Neuronal stem cell (in vitro differentiated cells): Measurements from ENCODE around the gene AP1G2.
A peak's percentile ranks its signal among the peaks of the same experiment; 100 is the strongest.

ENCODE experiments used
- DNase-seq: peaks from one replicate; pipeline ENCODE4 v3.0.0-alpha.2; 2013; ENCODE audit warnings: low spot score
- H2AFZ ChIP-seq: one replicate; pipeline ENCODE4 v1.6.1; 2013; ENCODE audit warnings: mild to moderate bottlenecking, low read length, inconsistent platforms
- H2AK5ac ChIP-seq: 2 replicates; pipeline ENCODE4 v1.6.1; 2013; ENCODE audit warnings: low read depth, mild to moderate bottlenecking, inconsistent platforms, low read length, moderate library complexity, mixed read lengths
- H2BK120ac ChIP-seq: 2 replicates; pipeline ENCODE4 v1.6.1; 2013; ENCODE audit warnings: low read depth, mild to moderate bottlenecking, inconsistent platforms, low read length, moderate library complexity, mixed read lengths
- H2BK12ac ChIP-seq: one replicate; pipeline ENCODE4 v1.6.1; 2013; ENCODE audit warnings: low read length, inconsistent platforms
- H2BK15ac ChIP-seq: 2 replicates; pipeline ENCODE4 v1.6.1; 2013; ENCODE audit warnings: mild to moderate bottlenecking, low read length, inconsistent platforms, mixed read lengths
- H2BK5ac ChIP-seq: one replicate; pipeline ENCODE4 v1.6.1; 2013; ENCODE audit warnings: inconsistent platforms, mild to moderate bottlenecking, low read length, moderate library complexity
- H3K14ac ChIP-seq: one replicate; pipeline ENCODE4 v1.6.1; 2013; ENCODE audit warnings: low read length, inconsistent platforms
- H3K18ac ChIP-seq: 2 replicates; pipeline ENCODE4 v1.6.1; 2013; ENCODE audit warnings: low read length, inconsistent platforms
- H3K23ac ChIP-seq: 2 replicates; pipeline ENCODE4 v1.6.1; 2013; ENCODE audit warnings: low read depth, mild to moderate bottlenecking, mixed read lengths, low read length, inconsistent platforms; ENCODE audit not compliant: poor library complexity
- H3K27ac ChIP-seq: replicated peaks from 3 replicates; pipeline ENCODE4 v1.5.1; 2013; ENCODE audit warnings: low read length, inconsistent platforms
- H3K27me3 ChIP-seq, 3 experiments: 2 replicates each; pipeline ENCODE4 v1.6.1; 2013; ENCODE audit warnings: low read length in 3 of 3, mild to moderate bottlenecking in 2 of 3, inconsistent platforms in 1 of 3, low read depth in 1 of 3, mixed read lengths in 1 of 3, moderate library complexity in 1 of 3; ENCODE audit not compliant: control insufficient read depth in 3 of 3, insufficient read depth in 3 of 3
- H3K36me3 ChIP-seq, 2 donors: replicated peaks in 1 of 2; 2 replicates each; pipeline ENCODE4 v1.6.1; 2013; ENCODE audit warnings: low read length in 2 of 2; ENCODE audit not compliant: control insufficient read depth in 2 of 2, insufficient read depth in 2 of 2
- H3K4ac ChIP-seq: 2 replicates; pipeline ENCODE4 v1.6.1; 2013; ENCODE audit warnings: inconsistent platforms, mild to moderate bottlenecking, low read length, moderate library complexity
- H3K4me1 ChIP-seq, 2 donors: 1 replicate in 1 of 2; 2 replicates in 1 of 2; pipeline ENCODE4 v1.6.1; 2013; ENCODE audit warnings: low read length in 2 of 2, low read depth in 1 of 2; ENCODE audit not compliant: control insufficient read depth in 2 of 2, insufficient read depth in 1 of 2
- H3K4me2 ChIP-seq: one replicate; pipeline ENCODE4 v1.6.1; 2013; ENCODE audit warnings: mild to moderate bottlenecking, low read length, inconsistent platforms; ENCODE audit not compliant: insufficient read depth, poor library complexity, severe bottlenecking
- H3K4me3 ChIP-seq, 2 donors: 2 replicates each; pipeline ENCODE4 v1.5.1; 2013; ENCODE audit warnings: low read length in 2 of 2, mild to moderate bottlenecking in 2 of 2, inconsistent platforms in 1 of 2, moderate library complexity in 1 of 2
- H3K79me1 ChIP-seq: one replicate; pipeline ENCODE4 v1.6.1; 2013; ENCODE audit warnings: low read depth, mild to moderate bottlenecking, inconsistent platforms, low read length, moderate library complexity
- H3K9ac ChIP-seq: one replicate; pipeline ENCODE4 v1.6.1; 2013; ENCODE audit warnings: mild to moderate bottlenecking, low read depth, low read length, inconsistent platforms; ENCODE audit not compliant: poor library complexity
- H3K9me3 ChIP-seq, 2 donors: replicated peaks in 1 of 2; 2 replicates each; pipeline versions ENCODE3 to v1.6.1; 2013; ENCODE audit warnings: low read length in 2 of 2, mild to moderate bottlenecking in 2 of 2, inconsistent platforms in 1 of 2, low read depth in 1 of 2, mixed read lengths in 1 of 2, moderate library complexity in 1 of 2; ENCODE audit not compliant: control insufficient read depth in 2 of 2, insufficient read depth in 1 of 2
- H4K8ac ChIP-seq: one replicate; pipeline ENCODE4 v1.6.1; 2013; ENCODE audit warnings: low read depth, mild to moderate bottlenecking, inconsistent platforms, low read length, moderate library complexity
- H4K91ac ChIP-seq: one replicate; pipeline ENCODE4 v1.6.1; 2013; ENCODE audit warnings: low read length, low read depth, mild to moderate bottlenecking, inconsistent platforms; ENCODE audit not compliant: poor library complexity
- WGBS, 2 donors: extraction: QIAGEN DNeasy Blood & Tissue Kit; methylation state at CpG; one replicate each; pipeline ENCODE4 v1.1.7; 2013; ENCODE audit warnings: missing lambda C conversion rate in 2 of 2, mixed read lengths in 1 of 2; ENCODE audit not compliant: insufficient read length in 2 of 2, insufficient replicate concordance in 1 of 2; ENCODE audit errors: extremely low coverage in 2 of 2; 5-methylcytosine and 5-hydroxymethylcytosine counted together

AP1G2 gene

DNA sequence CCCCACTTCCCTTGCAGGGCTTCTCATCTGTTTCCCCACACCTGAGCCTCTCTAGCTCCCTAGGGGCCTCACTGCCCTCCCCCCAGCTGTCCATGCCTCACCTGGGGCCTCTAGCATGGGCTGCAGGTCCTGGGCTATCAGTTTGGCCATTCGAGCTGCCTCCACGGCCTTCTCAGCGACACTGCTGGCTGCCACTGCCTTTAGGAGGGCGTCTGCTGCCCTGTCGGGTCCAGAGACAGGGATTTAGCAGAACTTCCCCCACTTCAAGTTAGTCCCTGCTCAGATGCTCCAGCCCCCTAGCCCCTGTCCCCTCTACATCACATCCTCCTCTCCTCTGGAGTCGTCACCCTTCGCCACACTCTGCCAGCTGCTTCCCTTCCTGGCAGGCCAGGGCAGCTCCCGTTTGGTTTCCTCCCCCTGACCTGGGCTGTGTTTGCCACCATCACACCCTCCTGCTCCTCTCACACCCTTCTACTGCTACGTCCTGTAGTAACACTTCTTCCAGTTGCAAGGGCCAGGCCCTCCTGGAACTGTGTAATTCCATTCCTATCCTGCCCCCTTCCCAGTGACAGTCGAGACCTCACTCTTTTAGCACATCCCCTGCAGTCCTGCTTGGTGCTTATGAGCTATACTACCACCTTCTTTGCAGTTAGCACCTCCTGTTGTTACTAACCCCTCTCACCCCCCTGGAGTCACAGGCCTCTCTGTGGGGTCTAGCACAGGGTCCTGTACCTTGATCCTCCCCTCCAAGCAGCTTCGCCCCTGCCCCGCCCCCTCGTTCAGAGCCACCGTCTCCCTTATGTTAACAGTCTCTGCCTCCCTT, 4.3 kb upstream of the AP1G2 start:
- H3K4me1 ChIP-seq = peaks cover 12 to 18% of the 10 kb centered on the region in 2 donors
- H3K4me2 ChIP-seq = no peak overlapping the region
- H3K4me3 ChIP-seq = no peak overlapping the region
- H4K8ac ChIP-seq = no peak overlapping the region
- H3K23ac ChIP-seq = no peak overlapping the region
- H3K4ac ChIP-seq = no peak overlapping the region
- H3K36me3 ChIP-seq = peaks cover 0 to 4% of the 10 kb centered on the region in 2 donors
- H3K14ac ChIP-seq = no peak overlapping the region
- peaks cover 16 to 80% (median 21%) of the 10 kb centered on the region in 3 experiments for H3K27me3 ChIP-seq
- H3K27ac ChIP-seq = no peak overlapping the region
- no peak overlapping the region for H2AFZ ChIP-seq
- no peak overlapping the region for H2AK5ac ChIP-seq
- no peak overlapping the region for H3K9ac ChIP-seq
- H4K91ac ChIP-seq = no peak overlapping the region
- DNase-seq = no peak
- WGBS, 2 donors = no CpG with 5 or more reads among the region's 14 CpGs
- H2BK15ac ChIP-seq = no peak overlapping the region
- no peak overlapping the region for H2BK120ac ChIP-seq
- no peak overlapping the region for H2BK12ac ChIP-seq
- no peaks in the 10 kb centered on the region for H3K9me3 ChIP-seq
- no peaks in the 10 kb centered on the region for H3K79me1 ChIP-seq
- H2BK5ac ChIP-seq = no peak overlapping the region
- H3K18ac ChIP-seq = no peak overlapping the region

DNA sequence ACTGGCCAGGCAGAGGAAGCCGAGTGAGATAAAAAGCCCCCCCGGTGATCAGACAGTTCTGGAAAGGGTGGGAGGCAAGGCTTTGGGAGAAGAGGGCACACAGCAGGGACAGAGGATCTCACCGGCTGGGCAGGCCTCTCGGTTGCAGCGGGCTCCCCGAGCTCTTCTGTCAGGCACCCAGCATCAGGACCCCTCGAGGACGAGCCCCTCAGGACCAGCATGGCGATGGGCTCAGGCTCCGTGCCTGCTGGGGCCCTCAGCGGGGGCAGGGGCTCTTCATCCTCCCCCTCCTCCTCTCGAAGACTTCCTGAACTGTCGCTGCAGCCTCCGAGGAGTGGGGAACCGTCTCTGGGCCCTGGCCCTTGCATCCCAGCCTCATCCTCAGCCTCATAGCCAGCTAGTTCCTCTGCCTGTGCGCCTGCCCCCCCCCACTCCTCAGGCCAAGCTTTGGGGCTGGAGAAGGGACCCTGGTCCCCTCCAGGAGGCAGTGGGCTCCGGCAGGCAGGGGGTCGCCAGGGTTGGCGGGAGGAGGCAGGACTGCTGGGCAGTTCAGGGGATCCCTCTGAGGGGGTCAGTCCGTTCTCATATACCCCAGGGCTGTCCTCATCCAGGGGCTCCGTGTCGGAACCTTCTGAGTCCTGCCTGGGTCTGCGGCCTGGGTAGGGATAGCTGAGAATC, 3.4 kb upstream of the AP1G2 start:
- peaks cover 14% of the 10 kb centered on the region in 2 donors for H3K4me1 ChIP-seq
- H2AK5ac ChIP-seq = peak overlapping the region; percentile 29
- H3K18ac ChIP-seq = peak overlapping the region; percentile 16
- no peak overlapping the region for H3K9ac ChIP-seq
- no peak overlapping the region for H2BK5ac ChIP-seq
- H2AFZ ChIP-seq = no peak overlapping the region
- H3K36me3 ChIP-seq = peaks cover 0 to 4% of the 10 kb centered on the region in 2 donors
- H4K91ac ChIP-seq = no peak overlapping the region
- H3K27me3 ChIP-seq = peaks cover 7 to 80% (median 11%) of the 10 kb centered on the region in 3 experiments
- no CpG with 5 or more reads among the region's 23 CpGs for WGBS, 2 donors
- no peak overlapping the region for H3K23ac ChIP-seq
- no peak overlapping the region for H3K14ac ChIP-seq
- H4K8ac ChIP-seq = no peak overlapping the region
- no peak for DNase-seq
- no peaks in the 10 kb centered on the region for H3K79me1 ChIP-seq
- no peak overlapping the region for H2BK15ac ChIP-seq
- H2BK120ac ChIP-seq = no peak overlapping the region
- no peak overlapping the region for H3K4me2 ChIP-seq
- H3K9me3 ChIP-seq = no peaks in the 10 kb centered on the region
- no peak overlapping the region for H2BK12ac ChIP-seq
- no peak overlapping the region for H3K27ac ChIP-seq
- no peak overlapping the region for H3K4ac ChIP-seq
- H3K4me3 ChIP-seq = no peak overlapping the region

DNA sequence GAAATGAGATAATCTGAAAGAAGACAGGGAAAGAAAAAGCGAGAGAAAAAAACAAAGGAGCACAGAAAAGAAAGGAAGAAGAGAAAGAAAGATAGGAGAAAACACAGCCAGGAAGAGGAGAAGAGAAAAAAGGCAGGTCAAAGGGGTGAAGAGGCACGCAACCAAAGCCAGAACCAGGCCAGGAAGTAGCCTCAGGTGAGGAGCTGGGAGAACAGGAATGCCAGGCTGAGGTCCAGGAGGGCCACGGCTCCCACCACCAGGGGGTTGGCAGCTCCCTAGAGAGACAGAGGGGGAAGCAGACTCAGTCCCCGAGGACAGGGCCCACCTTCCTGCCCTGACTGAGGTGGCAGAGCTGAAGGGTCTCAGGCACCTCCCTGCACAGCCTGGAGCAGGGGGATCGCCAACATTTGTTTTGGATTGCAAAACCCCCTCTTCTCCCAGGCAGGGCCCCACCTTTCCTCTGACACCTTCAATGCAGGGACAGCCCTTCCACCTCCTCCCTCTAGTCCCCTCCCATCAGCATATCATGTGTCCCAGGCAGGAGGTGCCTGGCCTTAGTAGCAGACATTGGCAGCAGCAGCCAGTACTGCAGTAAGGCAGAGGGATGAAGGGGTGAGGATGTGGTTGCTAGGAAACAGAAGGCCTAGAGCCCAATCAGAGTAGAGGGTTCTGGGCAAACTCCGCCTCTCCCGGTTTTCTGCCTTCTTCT, 2.0 kb upstream of the AP1G2 start:
- peaks cover 14 to 15% of the 10 kb centered on the region in 2 donors for H3K4me1 ChIP-seq
- no peak overlapping the region for H2AFZ ChIP-seq
- no peak overlapping the region for H3K4me2 ChIP-seq
- H3K18ac ChIP-seq = peak overlapping the region; percentile 28
- no peak overlapping the region for H3K4ac ChIP-seq
- no peak for DNase-seq
- peak overlapping the region; percentile 30 for H3K27ac ChIP-seq
- peaks cover 0 to 79% (median 0%) of the 10 kb centered on the region in 3 experiments for H3K27me3 ChIP-seq
- H3K14ac ChIP-seq = no peak overlapping the region
- H3K4me3 ChIP-seq = no peak overlapping the region
- no peak overlapping the region for H2AK5ac ChIP-seq
- H3K9ac ChIP-seq = peak overlapping the region; percentile 0
- no peak overlapping the region for H2BK120ac ChIP-seq
- no peak overlapping the region for H4K91ac ChIP-seq
- no peak overlapping the region for H4K8ac ChIP-seq
- peaks cover 0 to 11% of the 10 kb centered on the region in 2 donors for H3K36me3 ChIP-seq
- H3K23ac ChIP-seq = no peak overlapping the region
- no peak overlapping the region for H2BK12ac ChIP-seq
- no CpG with 5 or more reads among the region's 7 CpGs for WGBS, 2 donors
- H3K9me3 ChIP-seq = no peaks in the 10 kb centered on the region
- H2BK15ac ChIP-seq = no peak overlapping the region
- no peak overlapping the region for H2BK5ac ChIP-seq
- H3K79me1 ChIP-seq = no peaks in the 10 kb centered on the region
